K562 (cell line): ENCODE results near the gene PYGB. TPM values are rescaled to one million over a fixed set of nuclear protein-coding genes. Genes with fewer than 3 reads are reported as not detected.

Source experiments
- ATAC-seq: fragments of 200-7000 bp; cut with Tn5 transposase; 3 replicates; pipeline ENCODE4 v1.9.1; 2020; ENCODE audit warnings: moderate library complexity
- BruUV-seq: library from RNA; stranded (reverse); fragments of 400-500 nt; replicated peaks from 2 replicates; lab custom pipeline; 2021; lab: Mats Ljungman, UMichigan
- CTCF ChIA-PET: fragments of 300-600 bp; formaldehyde crosslinking; extraction: SDS; loops from one replicate; lab custom pipeline; 2021; ENCODE audit warnings: low intra/inter-chr PET ratio; lab: Yijun Ruan, JAX
- POLR2A ChIA-PET: fragments of 300-600, 350-650 bp; sonication (Branson Sonifier 250); formaldehyde crosslinking; extraction: SDS; loops from one replicate; lab custom pipeline; 2021; ENCODE audit warnings: antibody characterized with exemption, inconsistent platforms; lab: Yijun Ruan, JAX
- DNase-seq, 4 experiments: peaks; one replicate each; pipeline versions ENCODE4 v3.0.0 to v3.0.0-alpha.2; 2011 to 2018; ENCODE audit warnings: low spot score in 3 of 4, mixed read lengths in 3 of 4; ENCODE audit errors: extremely low read depth in 1 of 4
- FAIRE-seq: peaks from 2 replicates; lab custom pipeline; 2011; peaks lifted over from hg19 to GRCh38; lab: Jason Lieb, UNC
- H2AFZ ChIP-seq: 2 replicates; pipeline ENCODE4 v1.6.0; 2011; ENCODE audit warnings: low read depth, low read length, control low read depth, inconsistent platforms
- H3K27ac ChIP-seq: fragments of 200-600 bp; 3 replicates; pipeline ENCODE4 v1.8.0; 2011; ENCODE audit warnings: low read depth, mild to moderate bottlenecking, control low read depth, inconsistent platforms, low read length, moderate library complexity, mixed read lengths; ENCODE audit errors: extremely low read depth
- H3K27me3 ChIP-seq, 2 experiments: fragments of 300-600 bp in 1 of 2; 2 replicates in 1 of 2; 3 replicates in 1 of 2; pipeline versions ENCODE4 v1.6.0 to v1.8.0; 2011; ENCODE audit warnings: inconsistent platforms in 2 of 2, low read length in 2 of 2, mild to moderate bottlenecking in 1 of 2, mixed read lengths in 1 of 2, moderate library complexity in 1 of 2; ENCODE audit not compliant: control insufficient read depth in 2 of 2, insufficient read depth in 2 of 2
- H3K36me3 ChIP-seq: fragments of 300-600 bp; 3 replicates; pipeline ENCODE4 v1.8.0; 2011; ENCODE audit warnings: mild to moderate bottlenecking, low read length, inconsistent platforms; ENCODE audit not compliant: control insufficient read depth, insufficient read depth
- H3K4me1 ChIP-seq, 2 experiments: fragments of 200-600 bp in 1 of 2; replicated peaks in 1 of 2; 2 replicates in 1 of 2; 3 replicates in 1 of 2; pipeline versions ENCODE4 v1.5.1 to v1.8.0; 2011; ENCODE audit warnings: inconsistent platforms in 2 of 2, low read length in 2 of 2, mild to moderate bottlenecking in 1 of 2, mixed read lengths in 1 of 2, moderate library complexity in 1 of 2; ENCODE audit not compliant: control insufficient read depth in 2 of 2, insufficient read depth in 2 of 2
- H3K4me2 ChIP-seq: 2 replicates; pipeline ENCODE4 v1.6.1; 2011; ENCODE audit warnings: low read length, control low read depth, inconsistent platforms, mixed read lengths; ENCODE audit not compliant: insufficient read depth
- H3K4me3 ChIP-seq: fragments of 200-600 bp; sonication (generic), shearing (Covaris generic); 2 replicates; pipeline ENCODE4 v1.5.1; 2016; ENCODE audit warnings: control low read depth, inconsistent platforms
- H3K79me2 ChIP-seq: fragments of 200-600 bp; 3 replicates; pipeline ENCODE4 v1.8.0; 2011; ENCODE audit warnings: low read length, inconsistent platforms; ENCODE audit not compliant: control insufficient read depth, insufficient read depth
- H3K9ac ChIP-seq, 2 experiments: 2 replicates each; pipeline versions ENCODE4 v1.6.0 to v1.6.1; 2011; ENCODE audit warnings: low read depth in 2 of 2, low read length in 2 of 2, control low read depth in 1 of 2, inconsistent platforms in 1 of 2, mild to moderate bottlenecking in 1 of 2, mixed read lengths in 1 of 2; ENCODE audit not compliant: insufficient read depth in 1 of 2
- H3K9me1 ChIP-seq: one replicate; pipeline ENCODE4 v1.6.0; 2011; ENCODE audit warnings: inconsistent platforms, mild to moderate bottlenecking, low read length, moderate library complexity; ENCODE audit not compliant: control insufficient read depth, insufficient read depth
- H3K9me3 ChIP-seq: replicated peaks from 2 replicates; pipeline ENCODE4 v1.5.1; 2011; ENCODE audit warnings: low read depth, low read length, inconsistent platforms; ENCODE audit not compliant: control insufficient read depth, insufficient read depth
- H4K20me1 ChIP-seq: replicated peaks from 2 replicates; pipeline ENCODE4 v1.6.1; 2011; ENCODE audit warnings: low read length, inconsistent platforms, mixed read lengths; ENCODE audit not compliant: control insufficient read depth, insufficient read depth
- ETV1 ChIP-seq: fragments of 450-650 bp; conservative IDR thresholded peaks from 2 replicates; pipeline ENCODE4 v1.6.1; 2016; ENCODE audit warnings: missing genetic modification characterization, control low read depth, low read depth, missing compliant biosample characterization
- HLTF ChIP-seq: fragments of 450-650 bp; IDR thresholded peaks from 2 replicates; pipeline ENCODE4 v1.6.1; 2016
- KAT2B ChIP-seq: IDR thresholded peaks from one replicate; pipeline ENCODE4 v1.6.1; 2012; ENCODE audit warnings: low read depth, mild to moderate bottlenecking, control low read depth, inconsistent platforms, low read length, moderate library complexity
- PHTF2 ChIP-seq: fragments of 250-450 bp; sonication (Bioruptor Pico); IDR thresholded peaks from 2 replicates; pipeline ENCODE4 v1.5.0; 2021; ENCODE audit warnings: mild to moderate bottlenecking
- SRSF3 ChIP-seq: fragments of 200-400 bp; formaldehyde crosslinking; IDR thresholded peaks from 2 replicates; pipeline ENCODE4 v1.6.1; 2016; ENCODE audit warnings: mild to moderate bottlenecking, low read length, moderate library complexity; ENCODE audit not compliant: insufficient read depth
- ZFP36 ChIP-seq: fragments of 150-350 bp; IDR thresholded peaks from 2 replicates; pipeline ENCODE4 v1.6.1; 2018; ENCODE audit warnings: low read length, low read depth; ENCODE audit not compliant: partially characterized antibody
- ZNF551 ChIP-seq: fragments of 250-450 bp; sonication (Bioruptor Pico); IDR thresholded peaks from 2 replicates; pipeline ENCODE4 v1.5.0; 2021; ENCODE audit warnings: mild to moderate bottlenecking, moderate library complexity
- ZNF561 ChIP-seq: fragments of 450-650 bp; formaldehyde crosslinking; conservative IDR thresholded peaks from 2 replicates; pipeline ENCODE4 v1.4.0; 2020; ENCODE audit warnings: mild to moderate bottlenecking, moderate library complexity
- WGBS: fragments of 100-300 bp; shearing (Covaris generic); methylation state at CpG from one replicate; pipeline ENCODE4 v1.1.6; 2016; ENCODE audit warnings: low coverage, mixed read lengths; ENCODE audit not compliant: insufficient coverage; ENCODE audit errors: missing lambda C conversion rate; 5-methylcytosine and 5-hydroxymethylcytosine counted together
- in situ Hi-C: fragments of 300-500 bp; cut with MboI; formaldehyde crosslinking; loops from 4 replicates; pipeline ENCODE4 v1.15.0; 2018; ENCODE audit warnings: inconsistent platforms, mixed read lengths
- intact Hi-C: fragments of 100-400 bp; cut with micrococcal nuclease; formaldehyde crosslinking; loops from 2 replicates; pipeline ENCODE4 v1.14.2; 2022
- polyA plus RNA-seq, 8 experiments: library from polyadenylated mRNA; depleted of rRNA in 4 of 8; stranded (reverse) in 5 of 8; unstranded in 3 of 8; fragments of >200 nt; fragmentation: Nextera tagmentation in 2 of 8; fragmentation: Illumina TruSeq in 1 of 8; extraction: Ambion mirVana in 2 of 8; extraction: Trizol in 1 of 8; gene quantifications; 2 replicates each; pipeline versions ENCODE4 v1.2.1 to v1.2.3, GENCODE V29; 2011 to 2014; ENCODE audit warnings: inconsistent platforms in 1 of 8, missing spikeins in 1 of 8
- total RNA-seq, 7 experiments: library from RNA; depleted of rRNA in 6 of 7; stranded (reverse); fragments of >200 nt in 6 of 7; fragmentation: Illumina TruSeq in 2 of 7; extraction: Trizol in 2 of 7; gene quantifications; 2 replicates each; pipeline versions ENCODE4 v1.2.1 to v1.2.3, GENCODE V29; 2011 to 2021; ENCODE audit warnings: low replicate concordance in 1 of 7
- TF ChIP-seq, protein P1 (sequence below): fragments of 250-450 bp; sonication (Bioruptor Pico); IDR thresholded peaks from 2 replicates; pipeline ENCODE4 v1.5.0; 2020; ENCODE audit warnings: mild to moderate bottlenecking, borderline replicate concordance

The PYGB gene
- total and polyA plus RNA-seq, 9 of the 15 experiments (the other 6 are each of a cell fraction or from before 2014, with no cell fraction given), result 0.34 to 18.0 (median 9.8) TPM

DNA sequence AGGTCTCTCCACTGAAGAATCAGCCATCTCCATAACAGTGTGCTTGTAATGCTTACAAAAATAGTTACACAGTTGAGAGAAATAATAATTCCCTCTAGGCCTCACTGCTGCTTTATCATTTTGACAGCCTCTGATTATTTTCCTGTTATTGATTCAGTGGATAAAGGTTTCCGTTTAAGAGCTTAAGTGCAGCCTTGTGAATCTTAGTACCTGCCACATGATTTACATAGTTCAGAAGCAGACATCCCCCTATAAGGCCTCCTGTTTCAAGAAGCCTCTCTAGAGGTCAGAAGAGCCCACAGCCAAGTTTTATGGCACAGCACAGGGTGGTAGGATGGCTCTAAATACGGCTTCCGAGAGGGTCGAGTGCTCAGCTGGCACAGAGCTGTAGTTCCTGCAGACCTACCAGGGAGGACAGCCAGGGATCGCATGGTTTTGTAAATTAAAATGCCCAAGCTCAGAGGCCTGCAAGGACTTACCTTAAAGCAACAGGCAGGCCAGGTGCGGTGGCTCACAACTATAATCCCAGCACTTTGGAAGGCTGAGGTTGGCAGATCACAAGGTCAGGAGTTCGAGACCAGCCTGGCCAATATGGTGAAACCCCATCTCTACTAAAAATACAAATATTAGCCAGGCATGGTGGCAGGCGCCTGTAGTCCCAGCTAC, 17.6 kb upstream of the PYGB start:
- Histone ChIP-seq H3K9me3 (no peaks in the 10 kb centered on the region), H3K4me1 (peaks cover 21 to 23% of the 10 kb centered on the region in 2 experiments; a peak in 4 of 5 replicates), H3K36me3 (no peaks in the 10 kb centered on the region), H2AFZ (no peak overlapping the region), H3K27ac (no peak overlapping the region), H3K27me3 (no peaks in the 10 kb centered on the region), H4K20me1 (0 out of 2 replicates have a peak, but pooled peaks cover 3% of the 10 kb centered on the region), H3K4me2 (no peak overlapping the region), H3K9ac (no peak overlapping the region), H3K4me3 (no peak overlapping the region), H3K9me1 (peaks cover 3% of the 10 kb centered on the region), H3K79me2 (no peaks in the 10 kb centered on the region)
- BruUV-seq, result no TSS peak
- FAIRE-seq, result no peak
- CTCF ChIA-PET, result no interaction called here
- in situ Hi-C loops, result no loop called here
- intact Hi-C loops, result no loop called here
- no peak for DNase-seq
- WGBS, result 68% methylated on average over 4 of the region's 8 CpGs
- POLR2A ChIA-PET, result interaction anchor here (1.8 kb wide), 1 partner anchor 17 kb away, joined by 6 read pairs; the partner anchor contains the start of gene PYGB
- no peak for TF ChIP-seq HLTF
- TF ChIP-seq SRSF3, result no peak
- no peak for TF ChIP-seq ZNF551 (CRISPR knock-in tag)
- TF ChIP-seq, protein P1, sequence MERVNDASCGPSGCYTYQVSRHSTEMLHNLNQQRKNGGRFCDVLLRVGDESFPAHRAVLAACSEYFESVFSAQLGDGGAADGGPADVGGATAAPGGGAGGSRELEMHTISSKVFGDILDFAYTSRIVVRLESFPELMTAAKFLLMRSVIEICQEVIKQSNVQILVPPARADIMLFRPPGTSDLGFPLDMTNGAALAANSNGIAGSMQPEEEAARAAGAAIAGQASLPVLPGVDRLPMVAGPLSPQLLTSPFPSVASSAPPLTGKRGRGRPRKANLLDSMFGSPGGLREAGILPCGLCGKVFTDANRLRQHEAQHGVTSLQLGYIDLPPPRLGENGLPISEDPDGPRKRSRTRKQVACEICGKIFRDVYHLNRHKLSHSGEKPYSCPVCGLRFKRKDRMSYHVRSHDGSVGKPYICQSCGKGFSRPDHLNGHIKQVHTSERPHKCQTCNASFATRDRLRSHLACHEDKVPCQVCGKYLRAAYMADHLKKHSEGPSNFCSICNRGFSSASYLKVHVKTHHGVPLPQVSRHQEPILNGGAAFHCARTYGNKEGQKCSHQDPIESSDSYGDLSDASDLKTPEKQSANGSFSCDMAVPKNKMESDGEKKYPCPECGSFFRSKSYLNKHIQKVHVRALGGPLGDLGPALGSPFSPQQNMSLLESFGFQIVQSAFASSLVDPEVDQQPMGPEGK (CRISPR knock-in tag), result no peak
- TF ChIP-seq PHTF2 (CRISPR knock-in tag), result no peak
- TF ChIP-seq ZNF561 (CRISPR knock-in tag), result no peak
- TF ChIP-seq ETV1 (tag), result no peak
- TF ChIP-seq KAT2B, result no peak
- no peak for TF ChIP-seq ZFP36
- ATAC-seq, result no peak
